Central memory CD4-positive, alpha-beta T cell (primary cell): ENCODE results near the gene MBLAC1.
"Not testable (repeated sequence)": the region's sequence is repeated elsewhere in the genome, so short reads cannot be mapped to it uniquely, and the experiment has no call there.

Source experiments
- DNase-seq: peaks from one replicate; pipeline ENCODE4 v3.0.0; 2022

MBLAC1 gene

GRCh38 chr7:100124301-100125230 lies 2.2 kb upstream of the MBLAC1 start:
- DNase-seq, result no peak

GRCh38 chr7:100126239-100126930 lies 382 bp upstream of the MBLAC1 start:
- no peak for DNase-seq

- DNase-seq, result no peak
Observed at GRCh38 chr7:100127866-100128636, 1.3 kb downstream of the MBLAC1 start.

GRCh38 chr7:100128637-100128963 lies 1.8 kb downstream of the MBLAC1 start:
- no peak for DNase-seq

- not testable (repeated sequence) for DNase-seq
Observed at GRCh38 chr7:100130220-100130607, 3.4 kb downstream of the MBLAC1 start.

GRCh38 chr7:100130608-100131453 lies 4.1 kb downstream of the MBLAC1 start:
- DNase-seq, result peak; percentile 74

GRCh38 chr7:100132126-100132525 lies 5.4 kb downstream of the MBLAC1 start:
- no peak for DNase-seq

- DNase-seq, result peak; percentile 57
Observed at GRCh38 chr7:100132697-100133151, 6.0 kb downstream of the MBLAC1 start.

- no peak for DNase-seq
Observed at GRCh38 chr7:100137851-100138760, 11.3 kb downstream of the MBLAC1 start.

GRCh38 chr7:100141555-100141949 lies 14.8 kb downstream of the MBLAC1 start:
- DNase-seq, result no peak

GRCh38 chr7:100142461-100142860 lies 15.7 kb downstream of the MBLAC1 start:
- DNase-seq, result no peak

GRCh38 chr7:100146350-100146749 lies 19.6 kb downstream of the MBLAC1 start:
- DNase-seq, result not testable (repeated sequence)

GRCh38 chr7:100147278-100147677 lies 20.5 kb downstream of the MBLAC1 start:
- no peak for DNase-seq

- no peak for DNase-seq
Observed at GRCh38 chr7:100148225-100148558, 21.4 kb downstream of the MBLAC1 start.

- DNase-seq, result peak; percentile 99
Observed at GRCh38 chr7:100148559-100149328, 22.0 kb downstream of the MBLAC1 start, which contains the start of gene LAMTOR4. LAMTOR4 (plus strand) TSS chr7:100148918; CDS start chr7:100148973, 55 bp downstream.

- no peak for DNase-seq
Observed at GRCh38 chr7:100152404-100152803, 25.6 kb downstream of the MBLAC1 start.

- DNase-seq, result no peak
Observed at GRCh38 chr7:100152937-100153666, 26.3 kb downstream of the MBLAC1 start.

GRCh38 chr7:100153708-100154535 lies 27.2 kb downstream of the MBLAC1 start:
- DNase-seq, result no peak
